Astrocyte (in vitro differentiated cells and primary cell): Measurements from ENCODE around the gene DEDD2. TPM values are rescaled to one million over a fixed set of nuclear protein-coding genes. Genes with fewer than 3 reads are reported as not detected.

ENCODE experiments used
- DNase-seq: peaks from one replicate; pipeline ENCODE4 v3.0.0-alpha.2; 2010; ENCODE audit warnings: low read depth
- FAIRE-seq: peaks from 2 replicates; lab custom pipeline; 2011; peaks lifted over from hg19 to GRCh38; lab: Jason Lieb, UNC
- H2AFZ ChIP-seq: 2 replicates; pipeline ENCODE4 v1.6.0; 2012; ENCODE audit warnings: low read depth, low read length, inconsistent platforms
- H3K27ac ChIP-seq: 2 replicates; pipeline ENCODE4 v1.5.1; 2011; ENCODE audit warnings: low read depth, low read length, inconsistent platforms
- H3K27me3 ChIP-seq: 2 replicates; pipeline ENCODE4 v1.6.0; 2011; ENCODE audit warnings: low read length, inconsistent platforms; ENCODE audit not compliant: insufficient read depth
- H3K36me3 ChIP-seq: 2 replicates; pipeline ENCODE4 v1.5.1; 2011; ENCODE audit warnings: low read length, inconsistent platforms; ENCODE audit not compliant: insufficient read depth
- H3K4me1 ChIP-seq: 2 replicates; pipeline ENCODE4 v1.5.1; 2011; ENCODE audit warnings: low read length, inconsistent platforms; ENCODE audit not compliant: insufficient read depth
- H3K4me2 ChIP-seq: 2 replicates; pipeline ENCODE4 v1.6.0; 2012; ENCODE audit warnings: low read length, inconsistent platforms
- H3K4me3 ChIP-seq: 2 replicates; pipeline ENCODE4 v1.5.1; 2011; ENCODE audit warnings: low read depth, mild to moderate bottlenecking, low read length, inconsistent platforms; ENCODE audit not compliant: insufficient read depth
- H3K79me2 ChIP-seq: 2 replicates; pipeline ENCODE4 v1.6.0; 2012; ENCODE audit warnings: mild to moderate bottlenecking, low read length, inconsistent platforms; ENCODE audit not compliant: insufficient read depth
- H3K9ac ChIP-seq: 2 replicates; pipeline ENCODE4 v1.6.0; 2012; ENCODE audit warnings: mild to moderate bottlenecking, low read length, inconsistent platforms
- H3K9me3 ChIP-seq: 2 replicates; pipeline ENCODE4 v1.5.1; 2012; ENCODE audit warnings: low read depth, mild to moderate bottlenecking, low read length, inconsistent platforms; ENCODE audit not compliant: insufficient read depth
- H4K20me1 ChIP-seq: 2 replicates; pipeline ENCODE4 v1.6.0; 2012; ENCODE audit warnings: low read length, inconsistent platforms; ENCODE audit not compliant: insufficient read depth
- H3K27ac Mint-ChIP-seq: one replicate; pipeline ENCODE4 v1.8.0; 2021; ENCODE audit warnings: mild to moderate bottlenecking, mixed read lengths; ENCODE audit not compliant: unreplicated experiment
- H3K27me3 Mint-ChIP-seq: one replicate; pipeline ENCODE4 v1.8.0; 2021; ENCODE audit warnings: low read depth, mixed read lengths; ENCODE audit not compliant: unreplicated experiment
- H3K36me3 Mint-ChIP-seq: one replicate; pipeline ENCODE4 v1.8.0; 2021; ENCODE audit warnings: low read depth, mixed read lengths; ENCODE audit not compliant: unreplicated experiment
- H3K4me1 Mint-ChIP-seq: one replicate; pipeline ENCODE4 v1.8.0; 2021; ENCODE audit warnings: low read depth, mixed read lengths; ENCODE audit not compliant: unreplicated experiment
- H3K4me3 Mint-ChIP-seq: one replicate; pipeline ENCODE4 v1.8.0; 2021; ENCODE audit warnings: mild to moderate bottlenecking, moderate library complexity, mixed read lengths; ENCODE audit not compliant: unreplicated experiment
- H3K9me3 Mint-ChIP-seq: one replicate; pipeline ENCODE4 v1.8.0; 2021; ENCODE audit warnings: mild to moderate bottlenecking, mixed read lengths; ENCODE audit not compliant: unreplicated experiment
- CTCF ChIP-seq: IDR thresholded peaks from 2 replicates; pipeline ENCODE4 v1.5.1; 2011; ENCODE audit warnings: low read depth, mild to moderate bottlenecking, inconsistent platforms, low read length, moderate library complexity; ENCODE audit not compliant: insufficient read depth
- EZH2 ChIP-seq: IDR thresholded peaks from 2 replicates; pipeline ENCODE4 v1.6.1; 2012; ENCODE audit warnings: mild to moderate bottlenecking, low read length, inconsistent platforms; ENCODE audit not compliant: insufficient read depth
- total RNA-seq: library from RNA; stranded (reverse); gene quantifications from 2 replicates; pipeline ENCODE4 v1.2.1, GENCODE V29; 2021

The DEDD2 gene
- total RNA-seq, 1 donor from 2014 or later: 26.1 TPM

DNA sequence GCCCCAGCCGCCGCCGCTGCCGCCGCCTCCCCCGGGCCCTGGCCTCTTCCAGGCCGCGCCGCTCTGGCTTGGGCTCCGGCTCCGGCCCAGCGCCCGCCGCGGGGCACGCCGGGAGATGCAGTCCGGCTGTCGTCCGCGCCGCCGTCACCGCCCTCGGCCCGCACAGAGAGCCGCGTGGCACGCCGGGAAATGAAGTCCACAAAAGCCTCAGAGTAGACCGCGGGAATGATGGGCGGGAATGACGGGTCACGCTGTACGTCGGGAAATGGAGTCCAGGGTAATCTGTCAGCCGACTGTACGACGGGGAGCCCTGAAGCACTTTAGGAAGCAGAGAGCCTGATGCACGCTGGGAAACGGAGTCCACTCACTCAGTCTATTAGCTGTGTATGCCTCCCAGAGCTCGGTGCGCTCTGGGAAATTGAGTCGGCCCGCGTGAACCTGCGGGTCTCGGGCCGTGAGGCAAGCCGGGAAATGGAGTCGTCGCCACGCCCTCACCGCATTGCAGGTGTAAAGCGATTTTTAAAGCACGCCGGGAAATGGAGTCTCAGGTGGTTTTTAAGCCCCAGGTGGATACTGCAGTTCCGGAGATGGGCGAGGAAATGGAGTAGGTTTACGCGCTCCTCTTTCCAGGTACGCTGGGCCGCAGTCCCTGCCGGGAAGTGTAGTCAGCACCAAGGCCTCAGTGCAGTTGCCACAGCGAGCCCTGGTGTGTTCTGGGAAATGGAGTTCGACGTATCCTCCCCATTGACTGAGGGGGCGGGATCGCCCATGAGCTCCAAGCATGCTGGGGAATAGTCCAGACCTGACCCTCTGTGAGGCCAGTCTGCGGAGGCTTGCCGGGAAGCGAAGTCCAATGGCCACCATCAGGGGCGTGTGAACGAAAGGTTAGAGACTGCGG is 25.3 kb upstream of the DEDD2 start, which contains the start of gene GSK3A:
GSK3A (minus strand) TSS at position 91 of the 898 bp plus-strand sequence. CDS start 137 bp downstream, outside the sequence.
- Histone ChIP-seq H3K36me3 (peaks cover 3% of the 10 kb centered on the region), H3K4me3 (peak within 1 kb of the TSS; percentile 97), H3K9ac (peak within 1 kb of the TSS; percentile 95), H3K79me2 (peaks cover 52% of the 10 kb centered on the region), H4K20me1 (peaks cover 48% of the 10 kb centered on the region), H2AFZ (peak within 1 kb of the TSS; percentile 88), H3K4me1 (peaks cover 29% of the 10 kb centered on the region), H3K27ac (peak within 1 kb of the TSS; percentile 65), H3K4me2 (peak within 1 kb of the TSS; percentile 88), H3K9me3 (no peaks in the 10 kb centered on the region), H3K27me3 (no peaks in the 10 kb centered on the region)
- Mint-ChIP-seq H3K36me3 (peaks cover 6% of the 10 kb centered on the region), H3K9me3 (no peaks in the 10 kb centered on the region), H3K4me1 (peaks cover 31% of the 10 kb centered on the region), H3K27ac (peak within 1 kb of the TSS; percentile 91), H3K4me3 (peak within 1 kb of the TSS; percentile 93), H3K27me3 (no peaks in the 10 kb centered on the region)
- peak; percentile 99 for DNase-seq
- TF ChIP-seq EZH2 (no peak), CTCF (no peak)
- peak; percentile 78 for FAIRE-seq

GRCh38 chr19:42242069-42242511 is 24.6 kb upstream of the DEDD2 start:
- peak overlapping the region; percentile 93 for H3K4me3 Mint-ChIP-seq
- H3K36me3 Mint-ChIP-seq: peaks cover 7% of the 10 kb centered on the region
- peaks cover 29% of the 10 kb centered on the region for H3K4me1 Mint-ChIP-seq
- H3K27me3 ChIP-seq: no peaks in the 10 kb centered on the region
- H3K36me3 ChIP-seq: peaks cover 3% of the 10 kb centered on the region
- H3K27me3 Mint-ChIP-seq: no peaks in the 10 kb centered on the region
- DNase-seq: no peak
- H3K27ac ChIP-seq: peak overlapping the region; percentile 65
- peaks cover 51% of the 10 kb centered on the region for H3K79me2 ChIP-seq
- peak overlapping the region; percentile 95 for H3K9ac ChIP-seq
- no peak for FAIRE-seq
- H3K4me1 ChIP-seq: peaks cover 28% of the 10 kb centered on the region
- no peaks in the 10 kb centered on the region for H3K9me3 Mint-ChIP-seq
- peak overlapping the region; percentile 97 for H3K4me3 ChIP-seq
- TF ChIP-seq CTCF: no peak
- no peak for TF ChIP-seq EZH2
- H2AFZ ChIP-seq: no peak overlapping the region
- H3K9me3 ChIP-seq: no peaks in the 10 kb centered on the region
- H3K4me2 ChIP-seq: peak overlapping the region; percentile 88
- peaks cover 45% of the 10 kb centered on the region for H4K20me1 ChIP-seq
- peak overlapping the region; percentile 91 for H3K27ac Mint-ChIP-seq
